Measurements from ENCODE around the gene DUSP15.

DUSP15 gene

GRCh38 chr20:31846793-31847138, 23.6 kb downstream of the DUSP15 start:
- H3K27ac ChIP-seq = no peak overlapping the region
- H3K36me3 ChIP-seq = no peaks in the 10 kb centered on the region
- no peaks in the 10 kb centered on the region for H3K27me3 ChIP-seq (ENCODE audit: insufficient read depth, low read depth, severe bottlenecking)
- no peak overlapping the region for H3K4me3 ChIP-seq (ENCODE audit: low read depth, low read length)
- DNase-seq = no peak
- TF ChIP-seq CTCF (IDR thresholded peaks at IDR 0.05; ENCODE audit: low read depth, low read length) = no peak
- no peaks in the 10 kb centered on the region for H3K9me3 ChIP-seq (ENCODE audit: severe bottlenecking)

GRCh38 chr20:31845300-31845863, 24.9 kb downstream of the DUSP15 start, which contains the start of gene FOXS1:
FOXS1 (minus strand) TSS chr20:31845604; CDS start chr20:31845542, 62 bp downstream.
- H3K4me3 ChIP-seq (ENCODE audit: low read depth, low read length) = no peak within 1 kb of the TSS
- DNase-seq = no peak
- no peaks in the 10 kb centered on the region for H3K36me3 ChIP-seq
- no peaks in the 10 kb centered on the region for H3K9me3 ChIP-seq (ENCODE audit: severe bottlenecking)
- TF ChIP-seq CTCF (IDR thresholded peaks at IDR 0.05; ENCODE audit: low read depth, low read length) = no peak
- H3K27ac ChIP-seq = no peak within 1 kb of the TSS
- H3K27me3 ChIP-seq (ENCODE audit: insufficient read depth, low read depth, severe bottlenecking) = no peaks in the 10 kb centered on the region

- H3K36me3 ChIP-seq = no peaks in the 10 kb centered on the region
- TF ChIP-seq CTCF (IDR thresholded peaks at IDR 0.05; ENCODE audit: low read depth, low read length) = no peak
- H3K9me3 ChIP-seq (ENCODE audit: severe bottlenecking) = no peaks in the 10 kb centered on the region
- no peaks in the 10 kb centered on the region for H3K27me3 ChIP-seq (ENCODE audit: insufficient read depth, low read depth, severe bottlenecking)
- no peak overlapping the region for H3K4me3 ChIP-seq (ENCODE audit: low read depth, low read length)
- no peak for DNase-seq
- no peak overlapping the region for H3K27ac ChIP-seq
Measured at GRCh38 chr20:31844737-31845299, 25.5 kb downstream of the DUSP15 start.

- Histone ChIP-seq H3K9me3 (ENCODE audit: severe bottlenecking) (no peaks in the 10 kb centered on the region), H3K4me3 (ENCODE audit: low read depth, low read length) (no peak overlapping the region), H3K27me3 (ENCODE audit: insufficient read depth, low read depth, severe bottlenecking) (no peaks in the 10 kb centered on the region), H3K27ac (no peak overlapping the region), H3K36me3 (no peaks in the 10 kb centered on the region)
- no peak for DNase-seq
- TF ChIP-seq CTCF (IDR thresholded peaks at IDR 0.05; ENCODE audit: low read depth, low read length) = no peak
Measured at GRCh38 chr20:31843881-31844280, 26.4 kb downstream of the DUSP15 start.

- Histone ChIP-seq H3K27me3 (ENCODE audit: insufficient read depth, low read depth, severe bottlenecking) (no peaks in the 10 kb centered on the region), H3K27ac (no peak overlapping the region), H3K4me3 (ENCODE audit: low read depth, low read length) (no peak overlapping the region), H3K36me3 (no peaks in the 10 kb centered on the region), H3K9me3 (ENCODE audit: severe bottlenecking) (no peaks in the 10 kb centered on the region)
- no peak for DNase-seq
- no peak for TF ChIP-seq CTCF (IDR thresholded peaks at IDR 0.05; ENCODE audit: low read depth, low read length)
Measured at GRCh38 chr20:31843288-31843687, 27.0 kb downstream of the DUSP15 start.
